Keratinocyte (primary cell): Measurements from ENCODE around the gene GRM7. TPM values are rescaled to one million over a fixed set of nuclear protein-coding genes. Genes with fewer than 3 reads are reported as not detected.

Source experiments
- DNase-seq: peaks from one replicate; pipeline ENCODE4 v3.0.0-alpha.2; 2011; ENCODE audit warnings: low read depth, missing footprints, low spot score
- FAIRE-seq: peaks from 2 replicates; lab custom pipeline; 2011; peaks lifted over from hg19 to GRCh38; lab: Jason Lieb, UNC
- H2AFZ ChIP-seq: 2 replicates; pipeline ENCODE4 v1.6.0; 2012; ENCODE audit warnings: low read length, control low read depth, inconsistent platforms; ENCODE audit not compliant: control insufficient read depth
- H3K27ac ChIP-seq: 2 replicates; pipeline ENCODE4 v1.5.1; 2011; ENCODE audit warnings: low read length; ENCODE audit not compliant: control insufficient read depth, insufficient read depth
- H3K27me3 ChIP-seq: 3 replicates; pipeline ENCODE4 v1.6.0; 2011; ENCODE audit warnings: low read length; ENCODE audit not compliant: control insufficient read depth, insufficient read depth; ENCODE audit errors: extremely low read depth
- H3K36me3 ChIP-seq, 2 experiments: 2 replicates in 1 of 2; 3 replicates in 1 of 2; pipeline ENCODE4 v1.5.1; 2011; ENCODE audit warnings: low read length in 2 of 2, mild to moderate bottlenecking in 1 of 2; ENCODE audit not compliant: control insufficient read depth in 2 of 2, insufficient read depth in 2 of 2; ENCODE audit errors: extremely low read depth in 1 of 2
- H3K4me1 ChIP-seq: 3 replicates; pipeline ENCODE4 v1.5.1; 2011; ENCODE audit warnings: low read length; ENCODE audit not compliant: control insufficient read depth, insufficient read depth; ENCODE audit errors: extremely low read depth
- H3K4me2 ChIP-seq: 3 replicates; pipeline ENCODE4 v1.6.0; 2011; ENCODE audit warnings: low read depth, low read length; ENCODE audit not compliant: control insufficient read depth, insufficient read depth; ENCODE audit errors: extremely low read depth
- H3K4me3 ChIP-seq, 3 experiments: fragments of 200-600 bp in 1 of 3; sonication (generic) in 1 of 3; 2 replicates in 2 of 3; 3 replicates in 1 of 3; pipeline ENCODE4 v1.5.1; 2011 to 2016; ENCODE audit warnings: low read length in 3 of 3, mild to moderate bottlenecking in 3 of 3, control low read depth in 2 of 3, inconsistent platforms in 1 of 3, low read depth in 1 of 3, mixed read lengths in 1 of 3, mixed run types in 1 of 3, moderate library complexity in 1 of 3; ENCODE audit not compliant: control insufficient read depth in 2 of 3, insufficient read depth in 2 of 3; ENCODE audit errors: extremely low read depth in 1 of 3
- H3K79me2 ChIP-seq: 2 replicates; pipeline ENCODE4 v1.6.0; 2012; ENCODE audit warnings: low read length; ENCODE audit not compliant: control insufficient read depth, insufficient read depth
- H3K9ac ChIP-seq: 3 replicates; pipeline ENCODE4 v1.6.0; 2011; ENCODE audit warnings: low read length; ENCODE audit not compliant: control insufficient read depth, insufficient read depth; ENCODE audit errors: extremely low read depth
- H3K9me1 ChIP-seq: 3 replicates; pipeline ENCODE4 v1.6.0; 2011; ENCODE audit warnings: low read length; ENCODE audit not compliant: control insufficient read depth, insufficient read depth; ENCODE audit errors: extremely low read depth
- H3K9me3 ChIP-seq: 2 replicates; pipeline ENCODE4 v1.5.1; 2012; ENCODE audit warnings: low read depth, low read length; ENCODE audit not compliant: control insufficient read depth
- H4K20me1 ChIP-seq: 3 replicates; pipeline ENCODE4 v1.6.0; 2011; ENCODE audit warnings: low read length; ENCODE audit not compliant: control insufficient read depth, insufficient read depth; ENCODE audit errors: extremely low read depth
- CTCF ChIP-seq, 3 experiments: IDR thresholded peaks in 1 of 3; conservative IDR thresholded peaks in 1 of 3; optimal IDR thresholded peaks in 1 of 3; 2 replicates in 2 of 3; 3 replicates in 1 of 3; pipeline versions ENCODE3 to v1.5.1; 2011; ENCODE audit warnings: low read length in 3 of 3, mild to moderate bottlenecking in 3 of 3, moderate library complexity in 2 of 3, control low read depth in 1 of 3, inconsistent platforms in 1 of 3; ENCODE audit not compliant: insufficient read depth in 2 of 3; ENCODE audit errors: extremely low read depth in 1 of 3
- EZH2 ChIP-seq: IDR thresholded peaks from one replicate; pipeline ENCODE4 v1.6.1; 2012; ENCODE audit warnings: inconsistent platforms, mild to moderate bottlenecking, low read length, moderate library complexity
- dilution Hi-C: fragments of 300-500 bp; cut with MboI; formaldehyde crosslinking; loops from one replicate; pipeline ENCODE4 v1.7.0; 2020; ENCODE audit warnings: low sequenced_read_pairs; ENCODE audit not compliant: extremely low pct_ligation_motif_present
- polyA plus RNA-seq, 5 experiments: library from polyadenylated mRNA; depleted of rRNA in 3 of 5; stranded (reverse) in 3 of 5; stranded (forward) in 1 of 5; unstranded in 1 of 5; fragments of >200 nt; gene quantifications; 1 replicate in 1 of 5; 2 replicates in 3 of 5; 3 replicates in 1 of 5; pipeline versions ENCODE4 v1.2.1 to v1.2.3, GENCODE V29; 2011 to 2012; ENCODE audit warnings: missing spikeins in 2 of 5, low read depth in 1 of 5, low replicate concordance in 1 of 5

GRM7 gene
- polyA plus RNA-seq, 1 donor (not counting 4 experiments of a cell fraction or from before 2014, with no cell fraction given), result not detected

DNA sequence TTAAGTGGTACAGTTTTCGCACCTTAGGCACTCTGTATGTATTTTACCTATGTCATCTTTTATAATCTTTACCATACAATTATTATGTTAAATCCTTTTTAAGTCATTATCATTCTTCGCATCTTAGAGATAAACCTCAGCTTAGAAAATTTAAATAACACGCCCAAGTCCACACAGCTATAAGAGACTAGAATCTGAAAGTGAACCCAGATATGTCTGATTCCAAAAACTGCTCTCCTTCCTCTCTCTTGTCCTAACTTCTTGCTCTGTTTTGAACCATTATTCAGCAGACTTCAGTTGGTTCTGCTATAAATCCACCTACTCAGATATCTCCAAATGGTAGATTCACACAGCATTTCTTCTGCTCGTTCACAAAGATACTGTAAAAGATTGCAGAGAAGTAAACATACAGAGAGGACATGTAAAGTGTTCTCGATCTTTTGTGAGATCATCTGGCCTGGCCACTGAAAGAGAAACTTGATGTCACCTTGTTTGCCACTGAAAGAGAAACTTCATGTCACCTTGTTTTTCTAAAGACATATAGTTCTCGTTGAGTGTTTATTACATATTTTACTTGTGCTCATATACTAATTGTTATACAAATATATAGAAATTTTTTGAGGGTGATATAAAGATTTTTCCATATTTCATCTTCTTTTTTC, 533.2 kb downstream of the GRM7 start:
- no peaks in the 10 kb centered on the region for H4K20me1 ChIP-seq
- H3K9me3 ChIP-seq, result no peaks in the 10 kb centered on the region
- no peaks in the 10 kb centered on the region for H3K4me1 ChIP-seq
- H2AFZ ChIP-seq, result no peak overlapping the region
- dilution Hi-C loops, result no loop called here
- no peaks in the 10 kb centered on the region for H3K79me2 ChIP-seq
- DNase-seq (no peak), FAIRE-seq (no peak)
- TF ChIP-seq EZH2, result no peak
- TF ChIP-seq CTCF (optimal IDR thresholded peaks at IDR 0.05 in 1 of 3, IDR thresholded peaks at IDR 0.05 in 1 of 3, conservative IDR thresholded peaks at IDR 0.05 in 1 of 3; ENCODE audit: extremely low read depth in 1 of 3, insufficient read depth in 2 of 3, low read length in 3 of 3), result no peak
- no peak overlapping the region for H3K4me2 ChIP-seq
- H3K27me3 ChIP-seq, result no peaks in the 10 kb centered on the region
- no peaks in the 10 kb centered on the region for H3K36me3 ChIP-seq
- H3K9ac ChIP-seq, result no peak overlapping the region
- no peak overlapping the region for H3K4me3 ChIP-seq
- H3K9me1 ChIP-seq, result no peaks in the 10 kb centered on the region
- H3K27ac ChIP-seq, result no peak overlapping the region

DNA sequence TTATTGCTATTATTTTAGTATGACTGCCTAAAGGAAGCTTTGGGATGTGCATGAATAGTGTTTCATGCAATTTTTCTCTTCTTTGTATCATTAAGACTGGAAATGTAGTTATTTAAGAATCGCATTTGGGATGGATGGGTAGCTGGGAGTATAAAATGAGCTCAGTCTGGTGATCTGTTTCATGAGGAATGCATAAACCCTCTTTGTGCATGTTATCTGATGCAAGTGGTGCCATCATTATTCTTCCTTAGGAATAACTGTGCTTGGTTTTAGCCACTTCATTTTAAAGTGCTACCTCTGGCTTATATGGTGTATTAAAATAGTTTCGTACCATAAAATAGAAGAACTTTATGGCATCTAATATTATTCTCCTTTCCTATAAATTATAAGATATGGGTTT, 535.6 kb downstream of the GRM7 start:
- H4K20me1 ChIP-seq, result no peaks in the 10 kb centered on the region
- no peaks in the 10 kb centered on the region for H3K36me3 ChIP-seq
- H3K9me1 ChIP-seq, result no peaks in the 10 kb centered on the region
- H3K4me3 ChIP-seq, result no peak overlapping the region
- H3K9me3 ChIP-seq, result no peaks in the 10 kb centered on the region
- no peak overlapping the region for H3K9ac ChIP-seq
- H3K27me3 ChIP-seq, result no peaks in the 10 kb centered on the region
- no peak overlapping the region for H3K27ac ChIP-seq
- dilution Hi-C loops, result no loop called here
- H2AFZ ChIP-seq, result no peak overlapping the region
- no peak for FAIRE-seq
- TF ChIP-seq CTCF (optimal IDR thresholded peaks at IDR 0.05 in 1 of 3, IDR thresholded peaks at IDR 0.05 in 1 of 3, conservative IDR thresholded peaks at IDR 0.05 in 1 of 3; ENCODE audit: extremely low read depth in 1 of 3, insufficient read depth in 2 of 3, low read length in 3 of 3), result no peak
- TF ChIP-seq EZH2, result no peak
- H3K4me1 ChIP-seq, result no peaks in the 10 kb centered on the region
- DNase-seq, result no peak
- H3K4me2 ChIP-seq, result no peak overlapping the region
- H3K79me2 ChIP-seq, result no peaks in the 10 kb centered on the region
